Tongue (tissue), 2 donors: ENCODE results near the gene PIR. TPM values are rescaled to one million over a fixed set of nuclear protein-coding genes. Genes with fewer than 3 reads are reported as not detected.

Experiments
- DNase-seq: peaks from one replicate; pipeline ENCODE4 v3.0.0-alpha.2; 2015
- total RNA-seq: library from RNA; depleted of rRNA; stranded (reverse); fragments of >200 nt; gene quantifications from one replicate; pipeline ENCODE4 v1.2.3, GENCODE V29; 2014

Gene PIR
- total RNA-seq, 1 donor from 2014 or later = 6.8 TPM

DNA sequence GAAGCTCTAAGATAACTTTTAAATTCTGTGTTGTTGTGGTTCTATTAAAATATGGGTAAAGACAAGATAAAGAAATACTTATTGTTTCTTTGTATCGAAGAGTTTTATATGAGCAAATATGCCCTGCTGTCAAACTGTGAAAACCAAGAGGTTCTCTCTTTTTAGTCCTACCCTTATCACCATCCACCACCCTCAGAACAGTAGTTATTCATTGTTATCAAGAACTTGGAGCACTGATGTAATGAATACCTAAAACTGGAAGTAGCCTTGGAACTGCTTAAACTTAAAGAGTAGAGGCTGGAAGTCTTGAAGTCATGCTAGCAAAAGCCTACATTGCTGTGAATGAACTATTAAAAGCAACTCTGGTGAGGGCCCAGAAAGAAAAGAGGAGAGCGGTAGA lies 9.2 kb downstream of the PIR start:
- no peak for DNase-seq

DNA sequence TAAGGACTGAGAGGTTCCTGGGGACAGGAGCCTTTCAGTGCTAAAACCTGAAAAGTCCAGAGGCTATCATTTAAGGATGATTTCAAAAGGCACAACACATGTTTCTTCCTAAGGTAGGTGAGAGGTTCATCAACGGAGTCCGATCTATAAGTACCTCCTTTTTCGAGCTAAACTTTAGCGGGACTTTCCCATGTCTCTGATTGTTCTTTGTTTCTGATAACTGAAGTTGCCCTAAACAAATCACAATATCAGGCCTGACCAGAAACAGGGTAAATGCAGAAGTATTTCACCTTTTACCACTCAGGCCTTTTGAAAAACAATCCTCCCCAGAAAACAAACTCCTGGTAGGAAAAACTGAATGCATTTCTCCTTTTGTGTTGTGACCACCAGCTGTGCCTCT lies 17.6 kb downstream of the PIR start:
- no peak for DNase-seq

DNA sequence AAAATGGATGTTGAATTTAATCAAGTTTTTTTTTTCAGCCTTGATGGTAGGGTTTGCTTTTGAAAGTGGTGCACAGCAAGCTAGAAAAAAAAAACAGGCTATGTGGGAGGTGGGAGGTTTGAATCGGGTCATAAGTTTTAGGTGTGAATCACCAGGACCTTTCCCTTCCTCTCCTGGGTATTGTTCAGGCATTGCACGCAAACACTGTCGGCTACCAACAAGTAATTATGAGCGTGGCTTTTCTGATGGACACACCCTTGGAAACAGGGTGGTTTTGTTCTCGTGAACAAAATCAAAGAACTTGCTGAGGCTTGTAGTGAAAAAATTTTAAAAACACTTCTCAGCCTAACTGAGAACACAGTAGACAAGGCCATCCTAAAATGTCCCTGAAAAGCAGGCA lies 18.1 kb downstream of the PIR start:
- no peak for DNase-seq

DNA sequence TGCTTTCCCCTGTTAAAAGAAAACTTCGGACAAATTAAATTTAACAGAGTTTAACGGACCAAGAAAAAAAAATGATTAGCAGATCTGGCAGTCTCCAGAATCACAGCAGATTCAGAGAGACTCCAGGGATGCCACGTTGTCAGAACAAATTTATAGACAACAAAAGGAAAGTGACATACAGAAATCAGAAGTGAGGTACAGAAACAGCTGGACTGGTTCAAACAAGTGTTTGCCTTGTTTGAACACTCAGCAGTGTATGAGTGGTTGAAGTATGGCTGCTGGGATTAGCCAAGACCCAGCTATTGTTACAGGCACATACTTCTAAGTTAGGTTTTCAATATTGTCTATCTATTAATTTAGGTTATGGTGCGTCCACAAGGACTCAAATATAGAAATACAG lies 19.1 kb downstream of the PIR start:
- DNase-seq = no peak

DNA sequence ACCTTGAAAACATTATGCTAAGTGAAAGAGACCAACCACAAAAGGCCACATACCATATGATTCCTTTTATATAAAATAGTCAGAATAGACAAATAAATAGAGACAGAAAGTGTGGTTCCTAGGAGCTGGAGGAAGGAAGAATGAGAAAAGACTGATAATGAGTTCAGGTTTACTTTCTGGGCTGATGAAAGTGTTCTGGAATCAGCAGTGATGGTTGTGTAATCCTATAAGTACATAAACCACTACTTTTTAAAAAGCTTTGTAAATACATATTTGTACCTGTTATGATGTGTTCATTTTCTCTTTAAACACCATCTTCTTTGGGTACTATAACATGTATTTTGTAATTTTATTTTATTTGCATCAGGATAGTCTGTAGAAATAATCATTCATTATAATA lies 20.6 kb downstream of the PIR start:
- DNase-seq = no peak

DNA sequence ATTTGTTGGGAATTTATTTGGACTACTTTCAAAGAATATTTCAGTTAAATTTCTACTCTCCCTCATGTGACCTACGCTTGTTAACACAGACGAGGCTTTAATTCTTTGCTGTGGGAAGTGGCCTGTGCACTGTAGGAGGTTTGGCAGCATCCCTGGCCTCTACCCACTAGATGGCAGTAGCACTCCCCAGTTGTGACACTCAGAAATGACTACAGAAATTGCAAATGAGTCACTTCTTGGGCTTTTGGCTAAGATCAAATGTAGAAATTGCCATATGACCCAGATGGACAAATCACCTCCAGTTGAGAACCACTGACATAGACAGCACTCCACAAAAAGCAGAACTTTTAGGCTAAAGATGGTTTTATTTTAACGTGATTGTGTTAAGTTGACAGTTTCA lies 22.1 kb downstream of the PIR start:
- peak; percentile 77 for DNase-seq

DNA sequence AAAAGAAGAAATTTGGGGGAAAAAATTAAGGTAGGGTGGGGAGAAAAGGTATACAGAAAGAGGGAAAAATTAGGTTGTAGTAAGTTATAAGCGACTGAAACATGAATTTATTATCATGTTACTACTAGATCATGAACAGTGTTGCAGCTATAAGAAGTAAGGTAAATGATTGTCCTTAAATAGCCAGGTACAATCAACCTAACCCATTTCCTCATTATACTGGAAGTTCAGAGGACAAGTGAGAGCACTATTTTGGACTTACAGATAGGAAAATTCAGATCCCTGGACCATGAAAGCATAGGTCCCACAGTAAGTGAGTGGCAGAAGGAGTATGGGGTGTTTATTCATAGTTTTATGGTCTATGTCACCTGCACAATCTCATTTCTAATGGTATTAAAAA lies 23.5 kb downstream of the PIR start:
- no peak for DNase-seq

DNA sequence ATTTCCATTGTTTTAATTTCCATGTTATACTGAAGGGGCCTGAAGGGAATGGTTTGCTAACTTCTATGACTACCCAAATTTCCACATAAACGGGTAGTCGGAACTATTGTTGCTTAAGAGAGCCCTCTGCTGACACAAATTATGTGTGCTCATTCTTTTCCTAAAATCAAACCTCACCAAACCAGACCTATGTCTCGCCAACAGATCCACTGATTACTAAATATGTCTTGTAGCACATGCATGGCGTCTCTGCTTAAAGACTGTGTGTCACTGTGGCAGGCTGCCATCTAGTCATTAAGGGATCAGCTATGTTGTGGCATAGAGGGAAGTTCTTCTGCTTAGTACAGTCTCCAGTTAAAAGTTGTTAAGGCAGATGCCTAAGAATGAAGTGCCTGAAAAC lies 25.1 kb downstream of the PIR start:
- DNase-seq = peak; percentile 66

DNA sequence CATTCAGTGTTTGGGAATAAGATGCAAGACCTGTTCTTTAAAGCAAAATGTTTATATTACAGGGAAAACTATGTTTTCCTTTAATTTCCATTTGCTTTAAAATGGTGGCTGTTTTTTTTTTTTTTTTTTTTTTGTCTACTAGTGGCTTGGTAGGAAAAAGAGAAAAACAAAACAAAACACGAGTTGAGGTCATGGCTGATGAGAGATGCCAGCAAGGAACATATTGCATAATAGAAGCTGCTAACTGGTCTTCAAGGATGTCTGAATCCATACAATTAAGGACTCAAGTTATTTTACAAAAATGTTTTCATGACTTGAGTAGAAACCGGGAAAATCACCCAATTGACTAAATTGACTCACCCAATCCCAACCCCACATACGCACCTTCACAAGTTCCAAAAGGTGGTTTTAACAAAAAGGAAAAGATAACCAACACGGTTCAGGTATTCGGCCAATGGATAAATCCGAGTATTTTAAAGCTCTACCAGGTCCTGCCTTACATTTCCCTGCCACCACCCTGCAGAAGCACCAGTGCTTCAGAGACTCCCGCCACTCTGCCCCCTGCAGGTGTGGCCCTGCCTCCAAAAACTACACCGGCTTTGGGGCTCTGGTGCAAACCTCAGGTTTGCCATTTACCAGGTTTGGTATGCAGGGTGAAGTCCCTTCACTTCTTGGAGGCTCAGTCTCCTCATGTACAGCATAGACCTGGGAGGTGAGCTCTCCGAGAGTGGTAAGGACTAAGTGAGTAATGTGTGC lies 27.1 kb downstream of the PIR start:
- peak; percentile 29 for DNase-seq

DNA sequence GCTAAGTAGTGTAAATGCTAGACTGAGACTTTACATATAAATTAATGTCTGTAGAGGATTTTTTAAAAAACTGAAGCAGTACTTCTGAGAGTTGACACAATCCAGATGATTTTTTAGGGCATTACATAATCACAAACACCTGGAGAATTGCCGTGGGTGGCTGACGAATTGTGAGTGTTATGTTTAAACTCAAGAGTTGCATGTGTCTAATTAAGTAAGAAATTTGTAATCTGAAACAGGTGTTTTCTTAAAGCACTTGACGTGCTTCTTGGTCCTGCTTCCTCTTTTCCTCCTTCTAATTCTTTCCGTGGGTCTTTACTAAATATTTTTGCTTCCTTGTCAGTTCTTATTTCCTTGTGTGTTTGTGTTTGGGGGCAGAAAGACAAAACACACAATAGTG lies 27.8 kb downstream of the PIR start:
- peak; percentile 77 for DNase-seq

DNA sequence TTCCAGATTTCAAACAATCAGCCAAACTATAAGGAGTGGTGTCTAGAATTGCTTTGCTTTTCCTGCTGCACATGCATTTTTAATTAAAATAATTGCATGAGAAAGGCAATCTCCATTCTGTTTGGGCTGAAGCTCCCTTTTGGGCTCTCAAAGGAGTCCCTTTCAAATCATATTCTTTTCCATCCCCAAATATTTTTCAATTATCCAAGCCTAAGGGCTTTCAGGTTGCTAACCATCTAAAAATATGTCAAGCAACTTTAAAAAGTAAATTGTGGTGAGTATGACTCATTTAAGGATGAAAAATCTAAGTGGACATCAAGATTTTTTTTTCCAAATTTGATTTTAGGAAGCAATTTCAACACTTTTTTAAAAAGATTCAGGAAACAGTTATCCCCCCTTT lies 28.4 kb downstream of the PIR start:
- no peak for DNase-seq

DNA sequence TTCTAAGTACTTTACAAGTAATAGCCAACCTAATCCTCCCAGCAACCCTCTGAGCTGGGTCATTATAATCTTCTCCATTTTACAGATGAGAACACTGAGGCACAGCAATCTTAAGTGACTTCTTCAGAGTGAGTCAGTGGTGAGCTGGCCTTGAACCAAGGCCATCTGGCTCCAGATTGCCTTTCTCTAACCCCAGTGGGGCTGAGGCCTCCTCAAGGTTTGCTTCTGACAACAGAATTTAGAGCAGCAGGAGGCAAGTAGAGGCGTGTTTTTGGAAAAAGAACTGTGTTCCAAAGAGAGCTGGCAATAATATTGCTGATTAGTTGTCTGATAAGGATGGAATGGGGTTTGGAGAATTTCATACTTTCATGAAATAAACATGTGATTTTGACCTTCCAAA lies 41.2 kb downstream of the PIR start:
- no peak for DNase-seq

DNA sequence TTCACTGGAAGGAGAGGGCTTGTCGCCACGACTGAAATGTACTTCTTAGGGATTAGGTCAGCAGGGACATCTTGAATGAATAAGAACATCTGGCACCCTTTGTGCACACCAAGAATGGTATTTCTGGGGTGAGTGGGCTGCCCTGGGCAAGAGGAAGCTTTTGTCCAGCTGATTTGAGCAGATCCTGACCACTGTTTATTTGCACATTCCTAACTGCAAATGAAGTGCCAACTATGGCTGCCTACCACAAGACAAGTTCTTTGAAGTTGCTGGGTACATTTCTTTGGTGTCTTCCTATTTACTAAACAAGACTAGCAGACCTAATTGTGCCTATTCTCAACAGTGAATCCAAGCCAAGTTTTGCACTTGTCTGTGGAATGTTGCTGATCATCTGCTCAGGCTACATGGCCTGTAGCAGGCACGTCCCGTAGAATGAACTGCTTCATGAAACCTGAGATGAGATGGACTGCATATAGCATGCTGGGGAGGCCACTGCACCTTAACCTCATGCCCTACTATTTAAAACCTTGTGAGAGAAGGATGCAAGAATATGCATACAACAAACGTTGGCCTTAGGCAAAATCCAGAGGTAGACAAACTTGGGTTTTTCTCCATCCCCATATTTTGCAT lies 45.0 kb downstream of the PIR start:
- DNase-seq = peak; percentile 37

DNA sequence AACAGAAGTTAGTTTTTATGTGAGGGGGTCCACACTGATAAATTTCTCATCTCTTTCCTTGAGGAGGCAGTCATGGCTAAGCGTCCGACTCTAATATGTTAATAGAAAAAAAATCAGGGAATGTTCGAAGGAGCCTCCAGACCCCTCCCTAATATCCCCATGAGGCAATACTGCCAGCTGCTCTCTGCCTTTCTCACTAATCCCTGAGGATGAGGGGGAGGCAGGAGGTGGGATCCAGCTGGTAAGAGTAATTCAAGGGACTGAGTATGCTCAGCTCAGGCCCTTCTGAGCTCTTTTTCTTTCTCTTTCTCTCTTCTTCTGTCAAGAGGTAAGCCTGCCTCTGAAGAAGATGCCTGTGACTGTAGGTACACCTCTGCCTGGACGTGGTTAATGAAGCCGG lies 51.7 kb downstream of the PIR start:
- DNase-seq = peak; percentile 24

DNA sequence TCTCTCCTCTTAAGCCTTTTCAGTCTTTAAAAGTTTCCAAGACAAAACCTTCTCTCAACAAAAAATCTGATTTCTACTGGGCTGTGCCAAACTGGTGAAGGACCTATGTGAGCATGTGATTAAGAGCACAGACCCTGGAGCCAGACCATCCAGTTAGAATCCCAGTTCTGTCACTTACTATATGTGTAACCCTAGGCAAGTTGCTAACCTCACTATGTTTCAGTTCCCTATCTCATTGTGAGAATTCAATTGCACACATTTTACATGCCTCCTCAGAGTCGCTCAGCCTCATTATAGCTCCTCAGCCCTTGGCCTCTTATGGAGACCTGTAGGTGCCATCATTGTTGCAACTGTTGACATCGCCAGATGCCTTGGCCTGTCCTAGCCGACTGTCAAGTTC lies 54.8 kb downstream of the PIR start:
- DNase-seq = no peak

DNA sequence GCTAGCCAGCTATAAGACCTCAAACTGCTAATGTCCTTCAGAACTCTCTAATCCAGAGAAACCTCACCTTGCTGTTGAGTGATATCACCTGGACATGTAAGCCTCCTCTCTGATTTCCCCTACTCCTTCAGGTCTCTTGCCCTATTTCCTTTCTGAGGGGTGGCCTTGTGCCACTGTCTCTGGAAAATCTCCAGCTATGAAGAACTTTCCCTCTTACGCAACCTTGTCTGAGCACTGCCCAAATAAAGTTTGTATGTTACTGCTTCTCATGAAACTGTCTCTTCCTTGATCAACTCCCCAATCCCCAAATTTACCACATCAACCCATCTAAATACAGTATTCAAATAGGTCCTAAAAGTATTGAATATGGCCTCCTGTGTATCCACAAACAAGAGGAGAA lies 55.4 kb downstream of the PIR start:
- DNase-seq = no peak

DNA sequence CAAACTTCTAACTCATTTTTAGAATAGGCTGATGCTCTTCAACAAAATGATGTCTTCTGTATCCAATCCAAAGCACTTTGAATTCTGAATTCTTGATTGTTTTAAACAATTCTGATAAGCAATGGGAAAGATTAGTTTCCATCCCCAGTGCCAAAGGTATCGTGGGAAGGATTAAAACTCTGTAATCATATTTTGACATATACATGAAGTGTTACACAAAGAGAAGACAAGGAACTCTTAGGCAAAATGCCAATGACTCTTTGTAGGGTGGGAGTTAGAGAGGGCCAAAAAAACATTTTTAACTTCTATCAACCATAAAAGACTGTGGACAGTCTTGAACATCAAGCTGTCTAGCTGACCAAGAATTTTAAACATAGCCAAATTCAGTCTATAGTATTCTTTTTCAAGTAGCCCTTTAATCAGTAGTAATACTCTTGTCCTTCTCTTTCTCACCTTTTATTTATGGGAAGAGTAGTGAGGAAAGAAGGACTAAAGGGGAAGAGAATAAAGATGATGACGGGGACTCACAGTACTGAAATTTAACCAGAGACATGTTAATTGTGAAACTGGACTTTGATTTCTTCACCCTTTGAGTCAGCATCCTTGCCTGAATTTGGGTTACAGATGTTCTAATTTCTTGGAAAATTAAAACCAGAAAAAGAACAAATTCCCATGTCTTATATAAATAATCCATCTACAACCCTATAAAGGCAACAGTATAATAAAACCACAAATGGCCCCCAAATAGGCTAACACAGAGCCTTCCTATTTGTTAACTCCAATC lies 57.1 kb downstream of the PIR start:
- no peak for DNase-seq

DNA sequence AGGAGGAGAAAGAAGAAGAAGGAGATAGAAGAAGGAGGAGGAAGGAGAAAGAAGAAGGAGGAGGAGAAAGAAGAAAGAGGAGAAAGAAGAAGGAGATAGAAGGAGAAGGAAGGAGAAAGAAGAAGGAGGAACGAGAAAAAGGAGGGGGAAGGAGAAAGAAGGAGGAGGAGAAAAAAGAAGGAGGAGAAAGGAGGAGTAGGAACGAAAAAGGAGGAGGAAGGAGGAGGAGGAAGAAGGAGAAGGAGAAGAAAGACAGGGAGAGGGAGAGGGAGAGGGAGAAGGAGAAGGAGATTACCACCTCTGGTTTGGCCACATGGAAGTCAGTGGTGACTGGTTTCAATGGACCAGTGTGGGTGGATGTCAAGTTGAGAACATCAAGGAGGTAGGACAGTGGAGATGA lies 58.9 kb downstream of the PIR start:
- DNase-seq = no peak

DNA sequence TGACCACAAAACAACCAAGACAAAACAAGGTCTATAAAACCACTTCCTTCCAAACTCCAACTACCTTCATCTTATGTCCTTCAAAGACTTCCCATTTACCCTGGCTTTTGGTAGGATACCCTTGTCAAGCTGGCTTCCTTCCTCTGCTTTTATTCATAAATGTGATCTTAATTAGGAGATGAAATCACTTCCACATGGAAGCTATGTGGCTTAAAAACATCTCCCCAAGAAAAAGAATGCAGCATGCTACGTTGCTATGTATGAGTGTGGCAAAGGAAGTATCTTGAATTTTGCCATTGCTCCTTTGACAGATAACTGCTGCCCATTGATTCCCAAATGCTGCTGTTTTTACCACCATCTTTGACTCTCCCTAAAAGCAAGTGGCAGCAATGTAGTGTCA lies 62.5 kb downstream of the PIR start:
- no peak for DNase-seq

DNA sequence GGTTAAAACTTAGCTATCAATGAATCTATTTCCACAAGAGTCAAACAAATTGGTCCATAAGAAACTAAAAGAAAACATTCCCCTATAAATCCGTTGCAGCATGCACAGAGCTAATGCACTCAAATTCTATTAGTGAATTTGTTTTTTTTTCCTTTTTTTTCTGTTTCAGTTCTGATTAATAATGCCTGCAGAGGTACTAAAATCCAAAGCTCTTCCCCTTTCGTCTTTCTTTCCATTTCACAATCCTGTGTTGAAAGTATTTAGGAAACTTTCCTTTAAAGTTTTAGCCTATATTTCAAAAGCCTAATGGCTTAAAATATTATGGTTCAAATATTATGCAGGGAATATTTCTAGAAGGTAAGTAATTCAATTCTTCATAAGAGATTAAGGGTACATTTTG lies 63.1 kb downstream of the PIR start:
- DNase-seq = no peak

DNA sequence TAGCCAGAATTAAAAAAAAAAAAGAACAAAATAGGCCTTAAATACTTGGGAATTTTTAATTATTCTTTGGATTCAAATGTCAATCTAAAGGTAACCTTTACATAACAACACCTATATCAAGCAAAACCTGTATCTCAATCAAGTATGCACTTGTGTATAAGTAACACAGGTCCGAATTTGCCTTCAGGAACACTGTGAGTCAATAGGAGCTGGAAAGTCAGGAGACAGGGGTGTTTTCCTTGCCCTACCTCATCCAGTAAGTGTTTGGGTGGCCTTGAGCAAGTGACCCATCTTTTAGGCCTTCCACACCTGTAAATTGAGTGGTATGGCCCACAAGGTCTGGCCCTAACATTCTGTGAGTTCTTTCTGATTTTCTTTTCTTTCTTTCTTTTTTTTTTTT lies 68.1 kb downstream of the PIR start:
- DNase-seq = no peak

DNA sequence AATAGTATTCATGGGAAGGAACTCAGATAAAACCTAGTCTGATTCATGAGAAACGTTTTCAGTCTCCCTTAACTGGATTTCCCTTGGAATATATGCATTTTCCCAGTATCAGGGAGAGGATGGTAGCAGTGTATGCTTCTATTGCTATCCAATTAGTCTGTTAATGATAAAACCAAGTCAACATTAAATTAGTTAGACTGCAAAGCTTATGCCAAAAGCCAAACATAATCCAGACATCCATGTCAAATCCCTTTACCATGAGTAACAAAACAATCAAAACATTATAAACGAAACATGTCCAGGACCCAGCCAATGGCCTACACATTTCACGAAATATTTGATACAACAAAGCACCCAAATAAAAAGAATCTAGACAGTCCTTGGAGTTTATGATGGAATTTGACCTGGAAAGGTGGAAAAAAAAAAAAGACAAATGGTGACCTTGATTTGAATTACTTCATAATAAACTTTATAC lies 74.4 kb downstream of the PIR start:
- peak; percentile 20 for DNase-seq

DNA sequence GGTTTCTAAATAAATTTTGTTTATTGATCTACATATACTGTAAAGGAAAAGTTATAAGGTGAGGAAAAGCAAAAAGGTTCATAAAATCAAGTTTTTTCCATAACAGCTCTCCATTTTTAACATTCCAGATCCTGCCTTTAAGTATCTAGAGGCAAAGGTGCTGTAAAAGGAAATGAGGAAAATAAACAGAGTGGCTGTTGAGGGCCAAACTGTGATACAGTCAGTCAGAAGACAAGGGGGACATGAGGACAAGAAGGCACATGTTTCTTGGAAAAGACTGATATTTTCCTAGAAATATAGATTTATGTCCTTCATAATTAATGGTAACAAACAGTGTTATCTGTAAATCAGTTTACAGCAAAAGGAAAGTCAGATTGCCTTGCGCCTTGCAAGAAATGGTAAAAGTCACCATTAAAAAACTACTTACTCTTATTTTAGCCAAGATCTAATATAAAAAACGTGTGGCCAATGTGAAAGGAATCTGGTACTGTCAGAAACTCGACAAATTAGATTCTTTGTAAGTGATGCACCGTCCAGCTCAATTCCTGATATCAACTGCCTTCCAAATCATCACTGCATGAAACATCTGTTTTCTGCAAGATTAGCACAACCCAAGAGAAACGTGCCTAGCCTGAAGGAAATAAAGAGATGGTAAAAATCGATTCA lies 75.0 kb downstream of the PIR start:
- DNase-seq = peak; percentile 16
